Cerebellar nuclear complex (tissue), 1 donor: ENCODE results near the gene RABL2B.
A peak's percentile ranks its signal among the peaks of the same experiment; 100 is the strongest.

Experiments
- DNase-seq, 2 experiments: peaks; one replicate each; lab custom pipeline; 2025; lab: John Stamatoyannopoulos, UW

Gene RABL2B

GRCh38 chr22:50738649-50739227 lies 44.7 kb downstream of the RABL2B start:
- no peak for DNase-seq

- no peak for DNase-seq
Measured at GRCh38 chr22:50737728-50738648, 45.4 kb downstream of the RABL2B start, which contains the start of gene ACR. Gene ACR (plus strand): TSS chr22:50738204. CDS start chr22:50738236, 32 bp downstream.

- no peak for DNase-seq
Measured at GRCh38 chr22:50735739-50736030, 47.8 kb downstream of the RABL2B start.

DNA sequence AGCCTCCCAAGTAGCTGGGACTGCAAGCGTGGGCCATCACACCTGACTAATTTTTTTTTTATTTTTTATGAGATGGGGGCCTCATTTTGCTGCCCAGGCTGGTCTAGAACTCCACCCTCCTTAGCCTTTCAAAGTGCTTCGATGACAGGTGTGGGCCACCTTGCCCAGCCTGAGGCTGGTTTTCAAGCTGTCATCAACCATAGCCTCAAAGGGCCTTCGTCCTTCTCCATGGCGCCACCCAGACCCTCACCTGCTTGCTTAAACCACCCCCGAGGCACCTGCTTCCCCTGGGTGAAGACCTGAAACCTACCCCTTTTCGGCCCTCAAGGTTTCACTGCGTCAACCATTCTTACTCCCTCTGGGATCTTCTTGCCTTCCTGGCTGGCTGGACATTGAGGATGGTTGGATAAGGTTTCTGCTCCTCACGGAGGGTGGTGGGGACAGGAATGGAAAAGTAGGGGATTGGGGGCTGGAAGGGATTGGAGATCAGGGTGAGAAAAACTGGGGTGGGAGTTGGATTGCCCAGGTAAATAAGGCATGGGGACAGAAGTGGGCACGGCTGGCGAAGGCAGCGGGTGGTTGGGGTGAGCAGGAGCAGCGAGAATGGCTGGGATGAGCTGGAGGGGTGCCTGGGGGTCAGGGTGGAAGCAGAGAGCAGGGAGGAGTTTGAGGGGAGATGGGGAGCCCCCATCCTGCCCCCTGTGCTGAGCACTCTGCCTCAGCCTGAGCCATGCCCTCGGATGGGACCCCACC lies 48.3 kb downstream of the RABL2B start:
- DNase-seq, result no peak

DNA sequence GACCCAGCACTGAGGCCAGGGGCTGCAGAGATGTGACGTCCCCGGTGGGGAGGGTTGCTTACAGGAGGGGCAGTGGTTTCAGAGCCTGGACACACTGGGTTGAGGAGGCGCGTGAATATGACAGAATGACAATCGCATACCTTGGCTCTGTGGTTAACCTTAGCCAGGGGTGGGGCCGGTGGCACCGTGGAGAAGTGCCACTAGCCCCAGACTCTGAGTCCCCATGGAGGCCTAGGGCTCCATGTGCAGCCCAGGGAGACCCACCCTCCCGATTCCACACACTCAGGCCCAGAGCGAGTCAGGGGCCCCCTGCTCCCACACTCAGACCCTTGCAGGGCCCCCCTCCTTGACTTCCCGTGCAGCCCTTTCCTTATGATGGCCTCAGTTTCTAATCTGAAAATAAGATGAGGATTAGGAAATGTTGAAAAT lies 49.1 kb downstream of the RABL2B start:
- DNase-seq, result no peak

GRCh38 chr22:50733521-50734342 lies 49.7 kb downstream of the RABL2B start:
- peak in 1 of 2 experiments; percentile 34 for DNase-seq

DNA sequence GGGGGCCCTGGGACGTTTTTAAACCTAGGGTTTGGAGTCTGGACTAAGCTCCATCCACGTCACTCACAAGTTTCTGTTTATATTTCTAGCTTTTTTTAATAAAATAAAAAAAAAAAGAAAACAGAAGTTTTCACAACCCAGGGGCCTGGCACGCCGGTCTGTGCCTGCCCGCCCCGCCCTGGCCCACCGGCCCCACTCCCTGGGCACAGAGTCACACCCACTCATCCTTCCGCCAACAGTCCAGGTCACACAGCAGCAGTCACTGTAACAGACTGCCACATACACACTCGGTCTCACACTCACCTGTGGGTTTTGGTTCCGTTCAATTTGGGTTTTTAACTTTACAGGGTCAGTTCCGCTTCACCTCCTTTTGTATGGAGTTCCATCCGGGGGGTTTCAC lies 50.8 kb downstream of the RABL2B start:
- no peak for DNase-seq

DNA sequence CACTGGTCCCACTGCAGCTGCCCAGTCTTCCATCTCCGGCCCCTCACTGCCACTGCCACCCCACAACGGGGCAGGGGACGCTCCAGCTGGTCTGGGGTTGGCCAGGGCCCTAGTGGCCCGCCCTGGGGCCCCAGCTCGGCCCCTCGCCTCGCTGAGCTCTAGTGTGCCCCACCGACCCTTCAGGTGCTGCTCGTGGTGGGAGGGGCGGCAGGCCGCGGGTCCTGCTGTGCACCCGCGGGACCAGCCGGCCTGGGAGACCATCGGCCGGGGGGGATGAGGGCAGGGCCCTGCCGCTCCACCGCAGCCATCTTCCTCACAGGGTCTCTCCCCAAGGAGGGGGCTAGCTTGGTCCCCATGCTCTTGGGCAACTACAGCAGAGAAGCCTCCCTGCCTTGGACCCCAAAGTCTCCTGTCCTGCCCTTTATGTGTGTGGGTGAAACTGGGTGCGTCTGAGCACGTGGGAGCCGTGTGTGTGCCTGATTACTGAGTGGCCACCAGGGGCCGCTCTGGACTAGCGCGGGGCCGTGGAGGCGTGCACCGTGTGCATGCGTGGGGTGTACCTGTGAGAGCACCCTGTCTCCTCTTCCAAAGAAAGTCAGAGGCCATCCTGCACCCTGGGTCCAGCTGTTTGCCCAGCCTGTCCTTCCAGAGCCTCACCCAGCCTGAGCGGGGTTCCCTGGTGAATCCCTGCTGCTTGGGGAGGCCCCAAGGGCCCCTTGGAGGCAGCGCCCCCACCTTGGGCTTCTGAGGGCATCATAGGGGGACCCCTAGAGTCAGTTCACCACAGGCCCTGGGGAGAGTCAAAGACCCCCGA lies 51.4 kb downstream of the RABL2B start:
- DNase-seq, result no peak

- no peak for DNase-seq
Measured at GRCh38 chr22:50730941-50731661, 52.3 kb downstream of the RABL2B start.

DNA sequence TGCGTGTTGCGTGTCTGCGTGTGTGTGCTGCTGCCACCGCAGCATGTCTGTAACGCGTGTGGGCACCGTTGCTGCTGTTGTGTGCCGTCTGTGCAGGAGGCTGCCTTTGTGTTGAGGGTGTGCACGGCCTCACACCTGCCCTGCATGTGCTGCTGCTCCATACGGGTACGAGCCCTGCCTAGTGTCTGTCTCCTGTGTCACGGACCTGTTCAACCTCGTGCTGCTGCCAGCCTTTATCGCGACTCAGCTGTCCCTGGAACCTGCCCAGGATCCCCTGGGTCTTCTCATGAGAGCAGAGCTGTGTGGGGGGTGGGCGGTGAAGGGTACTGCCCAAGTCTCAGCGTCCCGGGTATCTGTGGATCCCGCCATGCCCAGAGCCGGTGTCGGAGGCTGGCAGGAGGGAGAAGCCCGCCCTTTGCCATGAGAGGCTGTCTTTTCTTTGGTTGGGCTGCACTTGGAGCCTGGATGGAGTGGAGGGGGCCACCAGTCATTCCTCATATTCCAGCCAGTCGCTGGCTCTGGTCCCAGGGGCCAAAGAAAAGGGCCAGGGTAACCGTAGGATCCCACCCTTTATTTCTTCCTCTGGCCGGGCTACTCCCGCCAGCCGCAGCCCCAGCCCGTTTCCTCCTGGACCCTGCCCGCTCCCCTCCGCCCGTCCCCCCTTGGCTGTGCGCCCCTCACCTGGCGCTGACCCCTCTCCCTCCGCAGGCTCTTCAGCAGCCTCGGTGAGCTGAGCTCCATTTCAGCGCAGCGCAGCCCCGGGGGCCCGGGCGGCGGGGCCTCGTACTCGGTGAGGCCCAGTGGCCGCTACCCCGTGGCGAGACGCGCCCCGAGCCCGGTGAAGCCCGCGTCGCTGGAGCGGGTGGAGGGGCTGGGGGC lies 53.2 kb downstream of the RABL2B start:
- DNase-seq, result no peak

DNA sequence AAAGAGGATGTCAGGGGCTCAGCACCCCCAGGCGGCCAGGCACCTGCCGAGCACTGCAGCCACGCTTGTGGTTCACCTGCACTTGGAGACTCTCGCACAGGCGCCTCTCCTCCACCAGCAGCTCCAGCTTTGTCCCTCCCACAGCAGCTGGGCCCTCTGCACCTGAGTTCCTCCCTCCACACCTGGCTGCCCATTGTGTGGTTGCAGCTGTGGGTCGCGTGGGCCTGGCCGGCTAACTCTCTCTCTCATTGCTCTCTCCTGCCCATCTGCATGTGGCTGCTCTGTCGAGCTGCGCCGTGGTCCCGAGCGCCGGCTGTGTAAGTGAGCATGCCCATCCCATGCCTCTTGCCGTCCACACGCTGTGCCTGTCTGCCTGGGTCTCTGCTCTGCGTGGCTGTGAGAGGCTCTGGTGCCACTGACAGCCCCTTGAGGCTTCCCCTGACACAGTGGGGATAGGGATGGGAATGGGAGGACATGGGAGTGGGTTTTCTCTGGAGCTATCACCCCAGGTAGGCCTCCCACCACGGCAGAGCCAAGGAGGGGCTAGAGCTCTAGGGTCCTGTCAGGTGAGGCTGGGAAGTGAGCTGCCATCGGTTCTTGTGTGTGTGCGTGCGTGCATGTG lies 53.9 kb downstream of the RABL2B start:
- no peak for DNase-seq

GRCh38 chr22:50728523-50728931 lies 54.9 kb downstream of the RABL2B start:
- DNase-seq, result no peak

- no peak for DNase-seq
Measured at GRCh38 chr22:50727678-50728522, 55.5 kb downstream of the RABL2B start.

- DNase-seq, result no peak
Measured at GRCh38 chr22:50726643-50727340, 56.6 kb downstream of the RABL2B start.

GRCh38 chr22:50725597-50725996 lies 57.8 kb downstream of the RABL2B start:
- DNase-seq, result no peak

DNA sequence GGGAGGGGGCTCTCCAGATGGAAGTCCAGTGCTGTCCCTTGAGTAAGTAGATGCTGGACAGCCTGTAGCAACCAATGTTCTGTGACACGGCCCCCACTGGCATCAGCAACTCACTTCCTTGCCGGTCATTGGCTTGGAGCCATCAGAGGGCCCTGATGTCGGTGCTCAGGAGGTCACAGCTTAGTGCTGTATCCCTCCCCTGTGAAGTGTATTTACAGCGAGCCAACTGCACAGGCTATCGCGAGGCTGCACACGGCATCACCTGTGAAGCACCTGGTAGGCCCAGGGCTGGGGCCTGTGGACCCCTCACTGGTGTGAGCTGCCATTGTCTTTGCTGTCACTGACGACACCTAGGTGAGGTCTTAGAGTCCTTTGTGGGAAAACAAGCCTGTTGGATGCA lies 58.8 kb downstream of the RABL2B start:
- DNase-seq, result no peak

GRCh38 chr22:50723991-50724390 lies 59.4 kb downstream of the RABL2B start:
- no peak for DNase-seq
